ENCODE data around the gene CENPB. TPM values are rescaled to one million over a fixed set of nuclear protein-coding genes. Genes with fewer than 3 reads are reported as not detected.
A peak's percentile ranks its signal among the peaks of the same experiment; 100 is the strongest.

Gene CENPB
- total RNA-seq, 2 experiments from 2014 or later = 29.1 to 30.3 TPM

DNA sequence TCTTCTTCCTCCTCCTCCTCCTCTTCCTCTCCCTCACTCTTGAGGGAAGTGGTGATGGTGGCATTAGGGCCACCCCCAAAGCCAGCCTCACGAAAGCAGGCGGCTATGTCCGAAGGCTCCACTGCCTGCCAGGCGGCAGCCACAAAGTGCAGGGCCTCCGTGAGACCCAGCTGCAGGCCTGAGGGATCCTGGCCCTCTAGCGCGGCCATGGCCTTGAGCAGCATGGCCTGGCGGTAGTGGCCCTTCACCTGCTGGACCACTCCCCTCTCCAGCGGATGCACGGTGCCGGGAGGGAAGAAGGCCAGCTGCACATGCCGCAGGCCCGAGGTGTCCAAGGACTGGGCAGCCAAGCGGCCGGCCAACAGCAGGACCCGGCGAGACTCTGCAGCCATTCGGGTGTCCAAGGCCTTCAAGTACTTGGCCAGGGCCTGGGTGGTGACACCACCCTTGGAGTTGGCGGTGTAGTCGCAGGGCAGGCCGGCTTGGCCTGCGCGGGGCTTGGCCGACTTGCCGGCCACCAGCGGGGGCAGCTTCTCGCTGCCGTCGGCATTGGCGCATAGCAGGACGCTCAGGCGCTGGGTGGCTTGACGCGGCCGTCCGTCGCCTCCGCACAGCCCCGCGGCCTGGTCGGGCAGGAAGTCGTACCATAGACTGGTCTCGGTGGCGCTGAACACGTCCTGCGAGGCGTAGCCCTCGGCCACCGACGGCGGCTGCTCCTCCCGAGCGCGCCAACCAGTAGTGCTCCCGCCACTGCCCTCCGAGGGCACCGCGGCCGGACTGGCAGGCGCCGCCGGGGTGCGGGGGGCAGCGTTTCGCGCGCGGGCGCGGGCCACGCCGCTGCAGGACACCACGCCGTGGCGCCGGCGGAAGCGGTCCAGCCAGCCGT, 1.1 kb downstream of the CENPB start:
- H3K9me3 Mint-ChIP-seq = no peaks in the 10 kb centered on the region
- peaks cover 1% of the 10 kb centered on the region for H3K27me3 Mint-ChIP-seq (ENCODE audit: low read depth)
- CTCF ChIA-PET = interaction anchor here (0.7 to 5.9 kb wide), 10 partner anchors 10 to 85 kb away, joined by 3 to 58 read pairs (median 4); partner anchors contain the start of genes ADISSP, AP5S1 and CDC25B
- peak overlapping the region; percentile 83 for H3K4me3 Mint-ChIP-seq
- intact Hi-C loops (cut with micrococcal nuclease) = loop anchor here (1.0 to 2.0 kb wide), 7 partner anchors 18 to 229 kb away; partner anchors contain the start of genes ADISSP, AP5S1, MAVS and PANK2
- peak overlapping the region; percentile 44 for H3K27ac Mint-ChIP-seq
- DNase-seq = no peak
- H3K4me1 Mint-ChIP-seq (ENCODE audit: low read depth) = peaks cover 51% of the 10 kb centered on the region
- peaks cover 10% of the 10 kb centered on the region for H3K36me3 Mint-ChIP-seq (ENCODE audit: low read depth)

DNA sequence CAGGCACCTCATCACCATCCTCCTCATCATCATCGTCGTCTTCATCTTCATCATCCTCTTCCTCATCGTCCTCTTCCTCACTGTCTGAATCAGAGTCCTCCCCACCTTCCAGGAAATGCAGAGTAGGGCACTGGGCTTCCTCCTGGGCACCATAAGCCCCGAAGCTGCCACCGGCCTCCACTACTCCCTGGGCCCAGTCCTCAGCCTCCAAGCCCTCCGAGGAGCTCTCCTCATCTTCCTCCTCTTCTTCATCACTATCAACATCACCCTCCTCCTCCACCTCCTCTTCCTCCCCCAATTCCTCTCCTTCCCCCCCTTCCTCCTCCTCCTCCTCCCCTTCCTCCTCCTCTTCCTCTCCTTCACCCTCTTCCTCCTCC, 1.7 kb downstream of the CENPB start:
- peaks cover 53% of the 10 kb centered on the region for H3K4me1 Mint-ChIP-seq (ENCODE audit: low read depth)
- intact Hi-C loops (cut with micrococcal nuclease) = no loop called here
- CTCF ChIA-PET = interaction anchor here (1.2 to 5.9 kb wide), 3 partner anchors 29 to 36 kb away, joined by 3 to 58 read pairs (median 5); partner anchors contain the start of gene AP5S1

DNA sequence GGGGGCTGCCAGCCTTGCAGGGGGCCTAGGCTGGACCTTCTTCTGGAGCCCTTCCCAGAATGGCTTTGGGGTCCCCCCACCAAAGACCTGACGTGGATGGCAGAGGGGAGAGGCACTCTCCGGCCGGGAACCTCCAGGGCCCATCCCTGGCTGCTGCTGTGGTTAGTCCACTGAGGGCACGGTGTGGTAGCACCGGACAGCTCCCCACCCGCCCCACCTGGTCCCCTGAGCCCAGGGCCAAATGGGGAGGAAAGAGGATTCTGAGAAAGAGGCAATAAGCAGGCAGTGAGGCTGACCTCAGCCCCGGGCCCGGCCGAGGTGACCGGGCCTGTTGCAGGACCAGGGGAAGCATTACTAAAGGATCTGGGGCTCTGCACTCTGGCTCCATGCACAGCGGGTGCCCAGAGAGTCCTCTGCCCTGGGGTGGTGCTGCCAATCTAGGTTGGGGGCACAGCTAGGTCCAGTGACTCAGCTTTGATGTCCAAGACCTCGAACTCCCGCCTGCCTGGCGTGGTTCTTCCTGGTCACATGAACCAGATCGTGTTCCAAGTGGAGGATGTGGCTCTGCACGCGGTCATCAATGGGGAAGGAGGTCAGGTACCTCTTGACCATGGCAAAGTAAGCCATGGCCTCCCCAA, 2.2 kb downstream of the CENPB start:
- intact Hi-C loops (cut with micrococcal nuclease) = no loop called here
- Mint-ChIP-seq H3K9me3 (no peaks in the 10 kb centered on the region), H3K4me1 (ENCODE audit: low read depth) (peaks cover 53% of the 10 kb centered on the region), H3K27ac (peak overlapping the region; percentile 44), H3K27me3 (ENCODE audit: low read depth) (peaks cover 7% of the 10 kb centered on the region), H3K36me3 (ENCODE audit: low read depth) (peaks cover 10% of the 10 kb centered on the region), H3K4me3 (peak overlapping the region; percentile 40)
- DNase-seq = no peak
- CTCF ChIA-PET = interaction anchor here (1.2 to 5.9 kb wide), 4 partner anchors 29 to 36 kb away, joined by 3 to 58 read pairs (median 5); partner anchors contain the start of gene AP5S1

More for the DNA sequence above, 1.7 kb downstream of the CENPB start:
- Mint-ChIP-seq H3K4me3 (peak overlapping the region; percentile 40), H3K27me3 (ENCODE audit: low read depth) (peaks cover 2% of the 10 kb centered on the region), H3K27ac (peak overlapping the region; percentile 44), H3K36me3 (ENCODE audit: low read depth) (peaks cover 10% of the 10 kb centered on the region), H3K9me3 (no peaks in the 10 kb centered on the region)
- no peak for DNase-seq

DNA sequence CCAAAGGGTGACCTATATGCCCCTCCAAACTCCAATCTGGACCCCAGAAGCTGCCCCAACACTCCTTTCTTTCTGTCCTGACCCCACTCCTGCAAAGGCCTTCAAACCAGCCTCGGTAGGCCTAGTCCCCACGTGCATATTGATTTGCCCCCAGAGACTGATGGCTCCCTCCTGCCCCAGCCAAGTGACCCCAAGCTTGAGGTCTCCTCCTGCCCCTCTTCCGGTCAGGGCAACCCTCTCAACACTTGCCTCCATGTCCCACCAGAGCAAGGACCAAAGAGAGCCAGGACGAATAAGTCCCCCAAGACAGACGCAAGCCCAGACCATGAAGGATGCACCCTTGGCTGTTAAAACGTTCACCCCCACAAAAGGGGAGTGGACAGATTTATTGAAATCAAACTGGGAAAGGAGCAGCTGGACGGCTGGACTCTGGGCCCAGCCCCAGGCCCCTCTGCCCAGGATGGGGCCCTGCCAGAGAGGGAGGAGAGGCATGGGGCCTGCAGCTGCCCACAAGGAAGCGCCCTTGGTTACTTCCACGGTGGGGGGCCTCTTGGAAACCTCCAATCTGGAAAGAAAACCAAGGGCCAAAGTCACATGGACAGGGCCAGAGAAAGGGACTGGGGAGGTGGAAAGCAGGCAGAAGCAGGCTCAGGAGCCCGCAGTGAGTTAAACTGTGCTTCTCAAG, 2.9 kb downstream of the CENPB start:
- DNase-seq = no peak
- CTCF ChIA-PET = interaction anchor here (2.0 kb wide), 1 partner anchor 37 kb away, joined by 5 read pairs; the partner anchor contains the start of gene AP5S1
- H3K36me3 Mint-ChIP-seq (ENCODE audit: low read depth) = peaks cover 10% of the 10 kb centered on the region
- H3K4me3 Mint-ChIP-seq = no peak overlapping the region
- no peak overlapping the region for H3K27ac Mint-ChIP-seq
- intact Hi-C loops (cut with micrococcal nuclease) = no loop called here
- H3K27me3 Mint-ChIP-seq (ENCODE audit: low read depth) = peaks cover 10% of the 10 kb centered on the region
- peaks cover 49% of the 10 kb centered on the region for H3K4me1 Mint-ChIP-seq (ENCODE audit: low read depth)
- H3K9me3 Mint-ChIP-seq = no peaks in the 10 kb centered on the region

DNA sequence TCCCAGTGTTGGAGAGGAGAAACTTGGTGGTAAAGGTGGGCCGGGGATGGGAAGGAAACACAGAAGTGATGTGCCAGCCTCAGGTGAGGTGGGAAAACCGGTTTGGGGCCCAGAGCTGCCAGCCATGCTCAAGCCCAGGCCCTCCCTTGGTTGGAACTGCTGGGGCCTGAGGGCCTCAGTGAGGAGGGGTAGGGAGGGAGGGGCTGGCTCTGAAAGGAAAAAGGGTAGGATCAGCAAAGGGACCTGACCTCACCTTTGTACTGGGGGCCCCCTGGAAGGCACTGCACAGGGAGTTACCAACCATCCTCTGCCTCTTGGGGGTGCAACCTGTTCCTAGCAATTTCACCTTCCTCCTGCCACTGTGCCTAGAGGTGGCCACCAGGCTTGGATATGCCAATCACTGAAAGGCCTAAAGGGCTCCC, 3.5 kb downstream of the CENPB start:
- CTCF ChIA-PET = interaction anchor here (2.0 kb wide), 1 partner anchor 37 kb away, joined by 5 read pairs; the partner anchor contains the start of gene AP5S1
- H3K27ac Mint-ChIP-seq = no peak overlapping the region
- peaks cover 47% of the 10 kb centered on the region for H3K4me1 Mint-ChIP-seq (ENCODE audit: low read depth)
- H3K27me3 Mint-ChIP-seq (ENCODE audit: low read depth) = peaks cover 12% of the 10 kb centered on the region
- no peak overlapping the region for H3K4me3 Mint-ChIP-seq
- H3K36me3 Mint-ChIP-seq (ENCODE audit: low read depth) = peaks cover 10% of the 10 kb centered on the region
- no peaks in the 10 kb centered on the region for H3K9me3 Mint-ChIP-seq
- DNase-seq = no peak
- intact Hi-C loops (cut with micrococcal nuclease) = no loop called here

DNA sequence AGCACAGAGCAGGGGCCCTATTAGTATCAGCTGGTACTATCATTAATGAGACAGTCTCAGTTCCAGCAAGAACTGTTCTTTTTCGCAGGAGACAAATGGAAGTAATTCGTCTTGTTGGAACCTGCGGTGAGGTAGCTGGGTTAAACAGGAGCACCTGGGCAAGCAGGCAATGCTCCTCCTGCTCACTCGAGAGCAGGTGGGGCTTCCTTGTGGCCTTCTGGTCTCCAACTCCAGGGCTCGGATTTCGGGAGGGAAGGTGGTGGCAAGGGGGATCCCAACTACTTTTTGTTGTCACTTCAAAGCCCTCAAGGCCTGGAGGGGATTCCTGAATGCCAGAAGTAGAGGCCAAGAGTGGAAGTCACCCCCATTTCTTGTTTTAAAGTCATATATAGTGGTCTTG, 3.9 kb downstream of the CENPB start:
- CTCF ChIA-PET = interaction anchor here (0.6 to 2.0 kb wide), 2 partner anchors 38 to 456 kb away, joined by 3 to 5 read pairs; partner anchors contain the start of gene AP5S1
- H3K4me3 Mint-ChIP-seq = no peak overlapping the region
- peaks cover 12% of the 10 kb centered on the region for H3K27me3 Mint-ChIP-seq (ENCODE audit: low read depth)
- intact Hi-C loops (cut with micrococcal nuclease) = no loop called here
- peaks cover 49% of the 10 kb centered on the region for H3K4me1 Mint-ChIP-seq (ENCODE audit: low read depth)
- H3K9me3 Mint-ChIP-seq = no peaks in the 10 kb centered on the region
- H3K27ac Mint-ChIP-seq = no peak overlapping the region
- DNase-seq = no peak
- peaks cover 10% of the 10 kb centered on the region for H3K36me3 Mint-ChIP-seq (ENCODE audit: low read depth)

DNA sequence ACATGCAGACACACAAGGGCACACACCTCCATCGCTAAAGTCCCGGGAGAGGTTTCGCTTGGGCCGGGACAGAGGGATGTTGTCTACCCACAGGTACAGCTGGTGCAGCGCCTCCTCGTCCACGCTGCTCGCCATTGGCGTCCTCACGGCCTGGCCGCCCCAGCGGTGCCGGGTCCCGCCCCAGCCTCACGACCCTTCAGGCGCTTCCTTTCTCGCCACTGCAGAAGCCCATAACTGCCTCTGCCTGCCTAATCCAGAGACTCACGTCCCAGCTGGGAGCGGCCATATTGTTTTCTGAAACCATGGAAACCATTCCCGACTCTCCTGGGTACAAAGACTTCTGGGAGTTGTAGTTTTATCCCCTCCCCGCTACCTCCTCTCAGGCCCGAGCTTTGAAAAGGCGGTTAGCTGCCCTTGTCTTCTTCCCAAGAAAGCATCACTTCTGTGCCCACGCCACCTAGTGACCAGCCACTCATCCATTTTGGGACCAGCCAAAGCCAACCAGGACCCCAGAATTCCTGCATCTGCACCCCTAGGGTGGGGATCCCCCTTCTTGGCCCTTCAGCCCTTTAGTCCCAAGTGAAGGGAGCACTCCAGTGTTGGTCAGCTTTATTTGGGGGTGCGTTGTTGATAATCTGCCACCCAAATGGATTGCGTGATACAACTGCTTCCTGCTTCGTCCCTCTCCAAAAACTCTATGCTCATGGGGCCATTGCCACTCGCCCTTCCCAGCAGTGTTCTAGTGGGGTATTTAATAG, 5.2 kb downstream of the CENPB start, which contains the start of gene SPEF1:
TSS of gene SPEF1 (minus strand) at position 296 of the 758 bp plus-strand sequence. CDS start at position 135, 161 bp downstream.
- H3K27ac Mint-ChIP-seq = no peak within 1 kb of the TSS
- no peaks in the 10 kb centered on the region for H3K9me3 Mint-ChIP-seq
- intact Hi-C loops (cut with micrococcal nuclease) = loop anchor here (1.0 kb wide), 1 partner anchor 14 kb away; the partner anchor contains the start of gene ADISSP
- peaks cover 52% of the 10 kb centered on the region for H3K4me1 Mint-ChIP-seq (ENCODE audit: low read depth)
- CTCF ChIA-PET = interaction anchor here (0.7 to 1.1 kb wide), 2 partner anchors 13 to 37 kb away, joined by 3 to 5 read pairs; no protein-coding TSS in a partner anchor
- H3K36me3 Mint-ChIP-seq (ENCODE audit: low read depth) = peaks cover 10% of the 10 kb centered on the region
- H3K4me3 Mint-ChIP-seq = peak within 1 kb of the TSS; percentile 38
- DNase-seq = peak; percentile 62
- peaks cover 16% of the 10 kb centered on the region for H3K27me3 Mint-ChIP-seq (ENCODE audit: low read depth)

DNA sequence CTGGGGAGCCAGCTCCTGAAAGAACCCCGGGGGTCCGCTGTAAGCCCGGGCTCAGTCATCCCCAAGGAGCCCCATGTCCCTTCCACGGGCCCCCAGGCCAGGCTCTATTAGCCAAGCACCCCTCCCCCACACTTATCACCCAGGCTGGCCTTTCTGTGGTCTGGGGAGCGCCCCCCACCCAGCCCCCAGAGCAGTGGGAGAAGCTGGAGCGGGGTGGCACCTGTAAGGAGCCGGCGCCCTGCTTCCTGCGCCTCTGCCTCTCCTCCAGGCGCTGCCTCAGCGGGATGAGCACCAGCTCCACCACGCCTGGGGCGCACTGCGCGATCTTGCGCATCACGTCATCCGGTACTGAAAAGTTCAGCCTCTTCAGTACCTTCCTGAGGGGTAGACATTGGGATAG, 7.6 kb downstream of the CENPB start:
- Mint-ChIP-seq H3K4me1 (ENCODE audit: low read depth) (peaks cover 38% of the 10 kb centered on the region), H3K27ac (no peak overlapping the region), H3K9me3 (no peaks in the 10 kb centered on the region), H3K4me3 (no peak overlapping the region), H3K27me3 (ENCODE audit: low read depth) (peaks cover 16% of the 10 kb centered on the region), H3K36me3 (ENCODE audit: low read depth) (peaks cover 3% of the 10 kb centered on the region)
- no peak for DNase-seq
- CTCF ChIA-PET = interaction anchor here (0.7 to 3.1 kb wide), 9 partner anchors 11 to 329 kb away, joined by 3 to 8 read pairs (median 4); partner anchors contain the start of genes ADISSP and AP5S1
- intact Hi-C loops (cut with micrococcal nuclease) = loop anchor here (1.0 kb wide), 1 partner anchor 11 kb away; no protein-coding TSS in a partner anchor

DNA sequence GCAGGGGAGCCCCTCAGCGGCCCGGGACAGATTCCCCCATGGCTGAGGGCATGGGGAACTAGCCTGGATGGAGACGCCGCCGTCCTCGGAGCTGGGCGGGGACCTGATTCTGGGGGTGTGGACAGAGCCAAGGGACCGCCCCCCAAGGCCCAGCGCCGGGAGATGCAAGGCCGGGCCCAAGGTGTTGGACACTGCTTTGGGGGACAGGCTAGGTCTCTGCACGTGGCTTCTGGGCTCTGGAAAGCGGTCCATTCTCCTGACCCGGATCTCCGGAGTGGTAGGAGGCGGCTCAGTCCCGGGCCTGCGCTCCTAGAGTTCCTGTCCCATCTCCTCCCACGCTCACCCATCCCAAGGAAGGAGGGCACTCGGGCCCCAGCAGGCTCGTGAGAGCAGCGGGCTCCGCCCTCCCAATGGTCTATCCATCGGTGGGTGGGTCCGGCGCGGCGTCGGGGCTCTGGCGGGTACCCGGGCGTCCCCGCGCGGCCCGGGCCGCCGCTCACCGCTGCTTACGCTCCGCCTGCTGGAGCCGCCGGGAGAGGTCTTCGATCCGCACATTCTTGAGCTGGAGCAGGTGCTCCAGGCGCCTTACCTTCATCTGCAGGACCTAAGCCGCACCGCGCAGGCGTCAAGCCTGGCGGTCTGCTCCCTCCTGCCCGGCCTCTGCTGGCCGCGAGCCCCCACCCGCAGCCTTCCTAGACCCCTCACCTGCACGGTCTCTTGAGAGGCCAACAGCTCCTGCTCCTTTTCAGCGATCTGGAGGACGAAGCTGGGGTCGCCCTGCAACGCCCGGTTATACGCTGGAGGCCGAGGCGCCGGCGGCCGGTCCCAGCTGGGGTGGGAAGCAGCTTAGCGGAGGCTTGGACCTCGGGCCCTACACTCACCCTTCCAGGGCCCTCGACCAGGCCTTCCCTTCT, 8.6 kb downstream of the CENPB start:
- H3K27me3 Mint-ChIP-seq (ENCODE audit: low read depth) = peaks cover 16% of the 10 kb centered on the region
- CTCF ChIA-PET = interaction anchor here (0.6 to 3.1 kb wide), 10 partner anchors 9 to 106 kb away, joined by 3 to 8 read pairs (median 4); partner anchors contain the start of genes ADISSP and AP5S1
- H3K27ac Mint-ChIP-seq = no peak overlapping the region
- H3K4me3 Mint-ChIP-seq = peak overlapping the region; percentile 66
- peak; percentile 38 for DNase-seq
- no peaks in the 10 kb centered on the region for H3K36me3 Mint-ChIP-seq (ENCODE audit: low read depth)
- H3K4me1 Mint-ChIP-seq (ENCODE audit: low read depth) = peaks cover 31% of the 10 kb centered on the region
- no peaks in the 10 kb centered on the region for H3K9me3 Mint-ChIP-seq
- intact Hi-C loops (cut with micrococcal nuclease) = loop anchor here (1.0 kb wide), 1 partner anchor 10 kb away; no protein-coding TSS in a partner anchor

DNA sequence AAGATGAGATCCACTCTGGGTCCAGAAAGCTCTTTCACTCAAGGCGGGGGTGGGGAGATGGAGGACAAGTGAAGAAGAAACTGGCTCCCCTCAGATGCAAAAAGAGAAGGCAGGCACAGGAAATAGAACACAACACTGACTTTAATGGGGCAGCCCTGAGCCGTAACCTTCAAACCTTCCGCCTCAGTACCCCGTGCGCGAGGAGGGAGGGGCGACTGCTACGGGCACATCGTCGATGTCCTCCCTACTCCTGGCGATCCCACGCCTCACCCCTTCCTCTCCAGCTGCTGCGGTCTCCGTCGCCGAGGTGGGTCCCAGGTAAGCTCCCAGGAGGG, 9.2 kb downstream of the CENPB start:
- intact Hi-C loops (cut with micrococcal nuclease) = no loop called here
- Mint-ChIP-seq H3K4me1 (ENCODE audit: low read depth) (peaks cover 31% of the 10 kb centered on the region), H3K27me3 (ENCODE audit: low read depth) (peaks cover 16% of the 10 kb centered on the region), H3K9me3 (no peaks in the 10 kb centered on the region), H3K27ac (no peak overlapping the region), H3K4me3 (peak overlapping the region; percentile 66), H3K36me3 (ENCODE audit: low read depth) (no peaks in the 10 kb centered on the region)
- CTCF ChIA-PET = interaction anchor here (0.6 to 3.1 kb wide), 3 partner anchors 9 to 26 kb away, joined by 3 to 8 read pairs (median 5); no protein-coding TSS in a partner anchor
- DNase-seq = no peak
